H9 (cell line): ENCODE results near the gene LIPK. TPM values are rescaled to one million over a fixed set of nuclear protein-coding genes. Genes with fewer than 3 reads are reported as not detected.

Experiments
- DNase-seq: peaks from one replicate; pipeline ENCODE4 v3.0.0-alpha.2; 2017
- H2AFZ ChIP-seq: one replicate; pipeline ENCODE4 v1.6.1; 2013; ENCODE audit warnings: mild to moderate bottlenecking, low read length, control low read depth, moderate library complexity
- H2AK5ac ChIP-seq: 2 replicates; pipeline ENCODE4 v1.6.1; 2013; ENCODE audit warnings: low read length, control low read depth, mixed read lengths; ENCODE audit not compliant: insufficient read length
- H2BK120ac ChIP-seq: one replicate; pipeline ENCODE4 v1.6.1; 2013; ENCODE audit warnings: low read depth, mild to moderate bottlenecking, low read length, control low read depth, inconsistent platforms; ENCODE audit not compliant: poor library complexity, severe bottlenecking
- H2BK12ac ChIP-seq: 2 replicates; pipeline ENCODE4 v1.6.1; 2013; ENCODE audit warnings: low read length, control low read depth, mixed read lengths, low read depth; ENCODE audit not compliant: insufficient read length
- H2BK15ac ChIP-seq: 2 replicates; pipeline ENCODE4 v1.6.1; 2013; ENCODE audit warnings: low read depth, low read length, control low read depth
- H2BK20ac ChIP-seq: one replicate; pipeline ENCODE4 v1.6.1; 2013; ENCODE audit warnings: low read depth, mild to moderate bottlenecking, low read length, control low read depth, inconsistent platforms; ENCODE audit not compliant: poor library complexity, severe bottlenecking
- H2BK5ac ChIP-seq: 2 replicates; pipeline ENCODE4 v1.6.1; 2013; ENCODE audit warnings: low read length, control low read depth, mixed read lengths; ENCODE audit not compliant: insufficient read length
- H3K14ac ChIP-seq: 2 replicates; pipeline ENCODE4 v1.6.1; 2013; ENCODE audit warnings: low read length, control low read depth; ENCODE audit not compliant: insufficient read depth
- H3K18ac ChIP-seq: 2 replicates; pipeline ENCODE4 v1.6.1; 2013; ENCODE audit warnings: low read depth, mild to moderate bottlenecking, mixed read lengths, low read length, control low read depth; ENCODE audit not compliant: insufficient read length
- H3K23ac ChIP-seq: 2 replicates; pipeline ENCODE4 v1.6.1; 2013; ENCODE audit warnings: low read length, control low read depth, mixed read lengths, low read depth; ENCODE audit not compliant: insufficient read length
- H3K23me2 ChIP-seq: 2 replicates; pipeline ENCODE4 v1.6.1; 2013; ENCODE audit warnings: low read depth, mild to moderate bottlenecking, mixed read lengths, low read length, control low read depth; ENCODE audit not compliant: insufficient read length, poor library complexity, severe bottlenecking
- H3K27ac ChIP-seq: 2 replicates; pipeline ENCODE4 v1.5.1; 2013; ENCODE audit warnings: low read length, control low read depth, mixed read lengths, low read depth; ENCODE audit not compliant: insufficient read length
- H3K27me3 ChIP-seq: 2 replicates; pipeline ENCODE4 v1.6.1; 2013; ENCODE audit warnings: low read length, control low read depth, inconsistent platforms; ENCODE audit not compliant: insufficient read depth
- H3K4ac ChIP-seq: 2 replicates; pipeline ENCODE4 v1.6.1; 2013; ENCODE audit warnings: low read depth, mild to moderate bottlenecking, control low read depth, inconsistent platforms, low read length, moderate library complexity
- H3K4me1 ChIP-seq: 2 replicates; pipeline ENCODE4 v1.6.1; 2013; ENCODE audit warnings: low read length, control low read depth, inconsistent platforms; ENCODE audit not compliant: insufficient read depth
- H3K4me2 ChIP-seq: 2 replicates; pipeline ENCODE4 v1.6.1; 2013; ENCODE audit warnings: low read length, control low read depth, mixed read lengths; ENCODE audit not compliant: insufficient read length, insufficient read depth
- H3K56ac ChIP-seq: 2 replicates; pipeline ENCODE4 v1.6.1; 2013; ENCODE audit warnings: low read depth, mild to moderate bottlenecking, mixed read lengths, low read length, control low read depth; ENCODE audit not compliant: insufficient read length
- H3K79me1 ChIP-seq: 2 replicates; pipeline ENCODE4 v1.6.1; 2013; ENCODE audit warnings: low read depth, mild to moderate bottlenecking, moderate library complexity, low read length, control low read depth, inconsistent platforms; ENCODE audit not compliant: insufficient read depth, poor library complexity, severe bottlenecking
- H3K79me2 ChIP-seq: 2 replicates; pipeline ENCODE4 v1.6.1; 2013; ENCODE audit warnings: low read length, control low read depth, inconsistent platforms; ENCODE audit not compliant: insufficient read depth
- H3K9ac ChIP-seq: 2 replicates; pipeline ENCODE4 v1.6.1; 2013; ENCODE audit warnings: low read length, control low read depth, mixed read lengths; ENCODE audit not compliant: insufficient read length; ENCODE audit errors: extremely low read depth
- H3K9me3 ChIP-seq: one replicate; pipeline ENCODE4 v1.6.1; 2013; ENCODE audit warnings: low read depth, low read length, inconsistent platforms; ENCODE audit not compliant: control insufficient read depth
- H3T11ph ChIP-seq: one replicate; pipeline ENCODE4 v1.6.1; 2013; ENCODE audit warnings: mild to moderate bottlenecking, low read length, control low read depth, inconsistent platforms
- H4K20me1 ChIP-seq: one replicate; pipeline ENCODE4 v1.6.1; 2013; ENCODE audit not compliant: control insufficient read depth, insufficient read length, insufficient read depth
- H4K5ac ChIP-seq: 2 replicates; pipeline ENCODE4 v1.6.1; 2013; ENCODE audit warnings: low read depth, mild to moderate bottlenecking, mixed read lengths, low read length, control low read depth; ENCODE audit not compliant: insufficient read length
- H4K8ac ChIP-seq: replicated peaks from 2 replicates; pipeline ENCODE4 v1.6.1; 2013; ENCODE audit warnings: low read length, control low read depth, mixed read lengths, low read depth; ENCODE audit not compliant: insufficient read length
- H4K91ac ChIP-seq: 2 replicates; pipeline ENCODE4 v1.6.1; 2013; ENCODE audit warnings: low read depth, mild to moderate bottlenecking, moderate library complexity, mixed read lengths, low read length, control low read depth; ENCODE audit not compliant: insufficient read length
- H3K27ac Mint-ChIP-seq, 3 experiments: 2 replicates in 2 of 3; 3 replicates in 1 of 3; pipeline ENCODE4 v1.8.0; 2020 to 2021; ENCODE audit warnings: mixed read lengths in 3 of 3, mild to moderate bottlenecking in 1 of 3, moderate library complexity in 1 of 3
- H3K27me3 Mint-ChIP-seq: 2 replicates; pipeline ENCODE4 v1.8.0; 2021; ENCODE audit warnings: low read depth, mild to moderate bottlenecking, moderate library complexity, mixed read lengths
- H3K36me3 Mint-ChIP-seq, 3 experiments: 2 replicates in 2 of 3; 3 replicates in 1 of 3; pipeline ENCODE4 v1.8.0; 2020 to 2021; ENCODE audit warnings: low read depth in 3 of 3, mixed read lengths in 3 of 3; ENCODE audit not compliant: insufficient read depth in 1 of 3
- H3K4me1 Mint-ChIP-seq, 2 experiments: 2 replicates each; pipeline ENCODE4 v1.8.0; 2020; ENCODE audit warnings: mixed read lengths in 2 of 2
- H3K4me3 Mint-ChIP-seq, 2 experiments: 2 replicates in 1 of 2; 3 replicates in 1 of 2; pipeline ENCODE4 v1.8.0; 2020 to 2021; ENCODE audit warnings: mild to moderate bottlenecking in 2 of 2, mixed read lengths in 2 of 2, moderate library complexity in 1 of 2
- H3K9me3 Mint-ChIP-seq, 2 experiments: 2 replicates in 1 of 2; 3 replicates in 1 of 2; pipeline ENCODE4 v1.8.0; 2020; ENCODE audit warnings: mild to moderate bottlenecking in 2 of 2, mixed read lengths in 2 of 2, moderate library complexity in 1 of 2
- CTCF ChIP-seq: fragments of 200-600 bp; sonication (generic); conservative IDR thresholded peaks from 3 replicates; pipeline ENCODE4 v1.8.0; 2021; ENCODE audit warnings: antibody characterized with exemption, mild to moderate bottlenecking
- WGBS: extraction: QIAGEN DNeasy Blood & Tissue Kit; methylation state at CpG from one replicate; pipeline ENCODE4 v1.1.7; 2013; ENCODE audit warnings: missing lambda C conversion rate, low lambda C conversion rate, mixed read lengths; ENCODE audit not compliant: insufficient read length; ENCODE audit errors: extremely low coverage; 5-methylcytosine and 5-hydroxymethylcytosine counted together
- total RNA-seq: library from RNA; stranded (reverse); gene quantifications from 2 replicates; pipeline ENCODE4 v1.2.1, GENCODE V29; 2021

The LIPK gene
- total RNA-seq, 1 experiment from 2014 or later, result not detected

- H3K23me2 ChIP-seq, result no peaks in the 10 kb centered on the region
- H3K79me2 ChIP-seq, result no peaks in the 10 kb centered on the region
- Mint-ChIP-seq H3K4me1 (no peaks in the 10 kb centered on the region), H3K27ac (no peak overlapping the region), H3K27me3 (peaks cover 4% of the 10 kb centered on the region; the same call in 1 of the 2 replicates), H3K9me3 (peaks cover 0 to 3% of the 10 kb centered on the region in 2 experiments; a peak in 1 of 5 replicates), H3K36me3 (no peaks in the 10 kb centered on the region), H3K4me3 (no peak overlapping the region)
- no peak overlapping the region for H2BK12ac ChIP-seq
- no peak overlapping the region for H2BK120ac ChIP-seq
- no peak overlapping the region for H3T11ph ChIP-seq
- H2BK15ac ChIP-seq, result no peak overlapping the region
- H3K27me3 ChIP-seq, result no peaks in the 10 kb centered on the region
- no peaks in the 10 kb centered on the region for H3K4me1 ChIP-seq
- no peaks in the 10 kb centered on the region for H3K9me3 ChIP-seq
- DNase-seq, result no peak
- H2BK5ac ChIP-seq, result no peak overlapping the region
- no peak overlapping the region for H3K14ac ChIP-seq
- H3K4ac ChIP-seq, result no peak overlapping the region
- H3K4me2 ChIP-seq, result no peak overlapping the region
- H3K18ac ChIP-seq, result no peak overlapping the region
- no peak overlapping the region for H4K5ac ChIP-seq
- no peak overlapping the region for H2AK5ac ChIP-seq
- H2BK20ac ChIP-seq, result no peak overlapping the region
- no peak overlapping the region for H4K91ac ChIP-seq
- H2AFZ ChIP-seq, result no peak overlapping the region
- no peak overlapping the region for H3K56ac ChIP-seq
- H3K27ac ChIP-seq, result no peak overlapping the region
- no peak overlapping the region for H3K9ac ChIP-seq
- TF ChIP-seq CTCF, result no peak
- no CpG with 5 or more reads among the region's 3 CpGs for WGBS
- H3K79me1 ChIP-seq, result no peaks in the 10 kb centered on the region
- no peak overlapping the region for H4K8ac ChIP-seq
- H3K23ac ChIP-seq, result no peak overlapping the region
- no peaks in the 10 kb centered on the region for H4K20me1 ChIP-seq
These were observed 45.5 kb upstream of the LIPK start for GRCh38 chr10:88660598-88660884.
